Measurements from ENCODE around the gene BTN3A1. TPM values are rescaled to one million over a fixed set of nuclear protein-coding genes. Genes with fewer than 3 reads are reported as not detected.
"Not testable (repeated sequence)": the region's sequence is repeated elsewhere in the genome, so short reads cannot be mapped to it uniquely, and the experiment has no call there.

The BTN3A1 gene
- total RNA-seq, 2 experiments from 2014 or later = 100 to 103 TPM

GRCh38 chr6:26459023-26459810 lies 57.1 kb downstream of the BTN3A1 start:
- ChIA-PET POLR2A (no interaction called here), CTCF (no interaction called here)
- peaks cover 65% of the 10 kb centered on the region for H3K4me1 Mint-ChIP-seq
- no peak for DNase-seq
- peak overlapping the region; percentile 2 for H3K27ac Mint-ChIP-seq
- H3K4me3 Mint-ChIP-seq = peak overlapping the region; percentile 65
- H3K36me3 Mint-ChIP-seq (ENCODE audit: low read depth) = peaks cover 64% of the 10 kb centered on the region
- no peaks in the 10 kb centered on the region for H3K27me3 Mint-ChIP-seq
- no peaks in the 10 kb centered on the region for H3K9me3 Mint-ChIP-seq

GRCh38 chr6:26461353-26461752 lies 59.3 kb downstream of the BTN3A1 start:
- ChIA-PET POLR2A (interaction anchor here (1.9 kb wide), 1 partner anchor 13 kb away, joined by 5 read pairs; no protein-coding TSS in a partner anchor), CTCF (interaction anchor here (1.1 to 1.6 kb wide), 2 partner anchors 108 to 120 kb away, joined by 3 read pairs; no protein-coding TSS in a partner anchor)
- H3K4me3 Mint-ChIP-seq, H3K9me3 Mint-ChIP-seq, DNase-seq, H3K27me3 Mint-ChIP-seq: not testable (repeated sequence)
- Mint-ChIP-seq H3K27ac (peak overlapping the region; percentile 22), H3K36me3 (ENCODE audit: low read depth) (peaks cover 81% of the 10 kb centered on the region), H3K4me1 (peaks cover 71% of the 10 kb centered on the region)

GRCh38 chr6:26464014-26464413 lies 61.9 kb downstream of the BTN3A1 start:
- CTCF ChIA-PET = interaction anchor here (0.6 to 1.0 kb wide), 3 partner anchors 10 to 680 kb away, joined by 3 read pairs; partner anchors contain the start of gene HMGN4
- POLR2A ChIA-PET = interaction anchor here (1.1 kb wide), 1 partner anchor 9 kb away, joined by 3 read pairs; no protein-coding TSS in a partner anchor
- H3K27ac Mint-ChIP-seq = no peak overlapping the region

GRCh38 chr6:26464416-26465131 lies 62.5 kb downstream of the BTN3A1 start:
- Mint-ChIP-seq H3K4me1 (peaks cover 45% of the 10 kb centered on the region), H3K27ac (peak overlapping the region; percentile 0)

More at GRCh38 chr6:26464014-26464413, 61.9 kb downstream of the BTN3A1 start:
- H3K36me3 Mint-ChIP-seq (ENCODE audit: low read depth) = peaks cover 96% of the 10 kb centered on the region
- DNase-seq = no peak
- peaks cover 50% of the 10 kb centered on the region for H3K4me1 Mint-ChIP-seq
- H3K4me3 Mint-ChIP-seq = no peak overlapping the region
- H3K9me3 Mint-ChIP-seq = no peaks in the 10 kb centered on the region
- H3K27me3 Mint-ChIP-seq = no peaks in the 10 kb centered on the region

More at GRCh38 chr6:26464416-26465131, 62.5 kb downstream of the BTN3A1 start:
- ChIA-PET POLR2A (interaction anchor here (0.9 to 1.1 kb wide), 3 partner anchors 8 to 25 kb away, joined by 3 read pairs; no protein-coding TSS in a partner anchor), CTCF (interaction anchor here (0.6 to 1.0 kb wide), 3 partner anchors 10 to 679 kb away, joined by 3 read pairs; partner anchors contain the start of gene HMGN4)
- Mint-ChIP-seq H3K4me3 (no peak overlapping the region), H3K27me3 (no peaks in the 10 kb centered on the region), H3K9me3 (no peaks in the 10 kb centered on the region), H3K36me3 (ENCODE audit: low read depth) (peaks cover 95% of the 10 kb centered on the region)
- DNase-seq = no peak

Other genes starting within 250 kb of the BTN3A1 start
- gene BTN3A2, start 37.1 kb upstream of the BTN3A1 start, total RNA-seq = 100 to 1,000 TPM; 120 to 130 TPM
- 10 to 100 TPM; 23.4 to 25.7 TPM for gene BTN2A2, start 19.2 kb upstream of the BTN3A1 start, total RNA-seq
- gene BTN3A3, start 38.2 kb downstream of the BTN3A1 start, total RNA-seq = 10 to 100 TPM; 63.5 to 63.6 TPM
- gene BTN2A1, start 55.7 kb downstream of the BTN3A1 start, total RNA-seq = 10 to 100 TPM; 28.2 to 31.0 TPM
- gene BTN1A1, start 98.0 kb downstream of the BTN3A1 start, total RNA-seq = not detected
- 100 to 1,000 TPM; 108 to 109 TPM for gene HMGN4, start 136.1 kb downstream of the BTN3A1 start, total RNA-seq
- gene ABT1, start 194.7 kb downstream of the BTN3A1 start, total RNA-seq = 10 to 100 TPM; 26.3 to 26.8 TPM

Measured in activated CD4-positive, alpha-beta memory T cell treated with anti-CD3 and anti-CD28 coated beads, Interleukin-2, amount 10 ng/mL, durations not matched to agents 7 days and 5 days (primary cell).